Measurements from ENCODE around the gene SEMA4D.

SEMA4D gene

DNA sequence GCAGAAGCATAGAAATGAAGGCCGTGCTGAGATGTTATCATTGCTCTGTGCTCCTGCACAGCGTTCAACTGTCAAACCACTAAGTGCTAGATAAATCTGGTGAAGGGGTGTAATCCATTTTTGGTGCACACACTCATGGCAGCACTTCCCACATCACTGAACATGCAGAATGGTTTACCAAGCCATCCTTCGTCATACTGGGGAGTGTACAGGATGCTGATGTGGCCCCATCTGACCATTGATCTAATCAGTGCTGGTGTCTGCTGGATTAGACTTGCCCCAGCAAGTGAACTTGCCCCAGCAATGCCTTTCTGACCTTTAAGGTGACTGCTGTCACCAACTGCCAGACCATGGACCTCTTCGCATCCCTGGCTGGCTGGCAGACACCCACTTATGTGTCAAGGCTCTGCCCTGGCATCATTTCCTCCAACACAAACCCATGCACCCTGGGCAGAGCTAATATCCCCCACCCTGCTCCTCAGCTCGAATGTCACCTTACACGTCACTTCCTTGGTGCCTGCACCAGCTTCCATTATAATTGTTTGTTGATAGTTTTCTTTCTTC lies 4.2 kb upstream of the SEMA4D start:
- H2AFZ ChIP-seq (ENCODE audit: low read length), result no peak overlapping the region
- H3K79me2 ChIP-seq (ENCODE audit: insufficient read depth, low read length), result no peaks in the 10 kb centered on the region
- H3K27me3 ChIP-seq (ENCODE audit: insufficient read depth, low read length), result no peaks in the 10 kb centered on the region
- H3K9me2 ChIP-seq (ENCODE audit: low read depth, low read length), result no peaks in the 10 kb centered on the region
- no peaks in the 10 kb centered on the region for H3F3A ChIP-seq (ENCODE audit: insufficient read depth, low read length)
- H3K4me2 ChIP-seq (ENCODE audit: low read length), result no peak overlapping the region
- no peaks in the 10 kb centered on the region for H4K20me1 ChIP-seq (ENCODE audit: insufficient read depth, low read length)
- H3K4me1 ChIP-seq (ENCODE audit: insufficient read depth, low read length, severe bottlenecking), result no peaks in the 10 kb centered on the region
- H3K9ac ChIP-seq (ENCODE audit: low read length), result no peak overlapping the region
- H3K27ac ChIP-seq (ENCODE audit: low read depth, low read length, poor library complexity, severe bottlenecking), result no peak overlapping the region
- no peaks in the 10 kb centered on the region for H3K36me3 ChIP-seq (ENCODE audit: insufficient read depth, low read length)
- TF ChIP-seq, protein P1, sequence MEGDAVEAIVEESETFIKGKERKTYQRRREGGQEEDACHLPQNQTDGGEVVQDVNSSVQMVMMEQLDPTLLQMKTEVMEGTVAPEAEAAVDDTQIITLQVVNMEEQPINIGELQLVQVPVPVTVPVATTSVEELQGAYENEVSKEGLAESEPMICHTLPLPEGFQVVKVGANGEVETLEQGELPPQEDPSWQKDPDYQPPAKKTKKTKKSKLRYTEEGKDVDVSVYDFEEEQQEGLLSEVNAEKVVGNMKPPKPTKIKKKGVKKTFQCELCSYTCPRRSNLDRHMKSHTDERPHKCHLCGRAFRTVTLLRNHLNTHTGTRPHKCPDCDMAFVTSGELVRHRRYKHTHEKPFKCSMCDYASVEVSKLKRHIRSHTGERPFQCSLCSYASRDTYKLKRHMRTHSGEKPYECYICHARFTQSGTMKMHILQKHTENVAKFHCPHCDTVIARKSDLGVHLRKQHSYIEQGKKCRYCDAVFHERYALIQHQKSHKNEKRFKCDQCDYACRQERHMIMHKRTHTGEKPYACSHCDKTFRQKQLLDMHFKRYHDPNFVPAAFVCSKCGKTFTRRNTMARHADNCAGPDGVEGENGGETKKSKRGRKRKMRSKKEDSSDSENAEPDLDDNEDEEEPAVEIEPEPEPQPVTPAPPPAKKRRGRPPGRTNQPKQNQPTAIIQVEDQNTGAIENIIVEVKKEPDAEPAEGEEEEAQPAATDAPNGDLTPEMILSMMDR (IDR thresholded peaks at IDR 0.05; ENCODE audit: low read length), result no peak
- TF ChIP-seq EZH2 (IDR thresholded peaks at IDR 0.05; ENCODE audit: borderline replicate concordance, low read length), result no peak
- no peak overlapping the region for H3K4me3 ChIP-seq (ENCODE audit: low read depth, low read length, poor library complexity, severe bottlenecking)
- H3K9me3 ChIP-seq (ENCODE audit: low read length), result no peaks in the 10 kb centered on the region

DNA sequence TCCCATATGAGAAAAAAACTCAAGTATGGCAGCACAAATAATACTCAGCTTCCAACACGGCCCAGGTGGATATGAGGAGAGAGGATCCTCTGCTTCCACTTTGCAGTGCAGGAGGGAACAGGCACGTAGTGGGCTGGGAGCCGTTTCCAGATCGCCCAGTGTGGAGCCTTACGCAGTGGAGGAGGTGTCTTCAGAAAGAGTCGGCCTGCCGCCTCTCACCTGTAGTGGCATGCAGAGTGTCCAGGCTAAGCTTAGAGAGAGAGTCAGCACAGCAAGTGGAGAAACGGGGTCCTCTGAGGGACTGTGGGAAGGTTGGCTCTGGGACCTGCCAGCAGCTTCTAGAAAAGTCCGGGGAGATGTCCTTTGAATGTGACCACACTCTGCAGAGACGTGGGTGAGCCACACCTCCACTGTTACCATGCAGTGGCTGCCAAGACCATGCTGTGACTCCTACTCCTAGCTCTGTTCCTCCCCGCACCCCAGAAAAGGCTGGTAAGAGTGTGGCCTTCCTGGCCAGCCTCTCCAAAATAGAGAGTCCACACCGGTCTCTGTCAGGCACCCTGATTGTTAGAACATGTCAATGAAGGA lies 3.5 kb upstream of the SEMA4D start:
- H3K27me3 ChIP-seq (ENCODE audit: insufficient read depth, low read length), result no peaks in the 10 kb centered on the region
- no peaks in the 10 kb centered on the region for H3K9me2 ChIP-seq (ENCODE audit: low read depth, low read length)
- H2AFZ ChIP-seq (ENCODE audit: low read length), result no peak overlapping the region
- no peaks in the 10 kb centered on the region for H3F3A ChIP-seq (ENCODE audit: insufficient read depth, low read length)
- no peaks in the 10 kb centered on the region for H3K4me1 ChIP-seq (ENCODE audit: insufficient read depth, low read length, severe bottlenecking)
- TF ChIP-seq, protein P1 (IDR thresholded peaks at IDR 0.05; ENCODE audit: low read length), result no peak
- TF ChIP-seq EZH2 (IDR thresholded peaks at IDR 0.05; ENCODE audit: borderline replicate concordance, low read length), result no peak
- H3K9me3 ChIP-seq (ENCODE audit: low read length), result no peaks in the 10 kb centered on the region
- no peak overlapping the region for H3K4me3 ChIP-seq (ENCODE audit: low read depth, low read length, poor library complexity, severe bottlenecking)
- H3K4me2 ChIP-seq (ENCODE audit: low read length), result no peak overlapping the region
- no peaks in the 10 kb centered on the region for H4K20me1 ChIP-seq (ENCODE audit: insufficient read depth, low read length)
- H3K36me3 ChIP-seq (ENCODE audit: insufficient read depth, low read length), result no peaks in the 10 kb centered on the region
- H3K9ac ChIP-seq (ENCODE audit: low read length), result no peak overlapping the region
- H3K27ac ChIP-seq (ENCODE audit: low read depth, low read length, poor library complexity, severe bottlenecking), result no peak overlapping the region
- H3K79me2 ChIP-seq (ENCODE audit: insufficient read depth, low read length), result no peaks in the 10 kb centered on the region

DNA sequence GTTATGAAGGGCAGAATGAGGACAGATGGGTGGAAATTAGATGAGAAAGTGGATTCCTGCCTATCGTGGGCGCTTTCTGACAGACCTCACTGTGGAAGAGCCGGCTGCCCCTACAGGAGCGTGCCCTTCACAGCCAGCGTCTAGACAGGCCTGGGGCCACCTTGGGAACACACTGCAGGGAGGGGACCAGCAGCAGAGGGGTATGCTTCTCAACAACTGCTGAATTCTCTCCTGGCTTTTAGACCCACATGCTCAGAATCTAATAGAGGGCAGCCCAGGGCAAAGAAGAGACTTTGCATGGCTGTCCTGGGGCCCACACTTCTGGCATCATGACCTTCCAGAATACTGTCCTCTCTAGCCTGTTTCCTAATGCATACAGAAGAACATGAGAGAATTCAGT lies 2.1 kb upstream of the SEMA4D start:
- H3K4me3 ChIP-seq (ENCODE audit: low read depth, low read length, poor library complexity, severe bottlenecking), result no peak overlapping the region
- H3K79me2 ChIP-seq (ENCODE audit: insufficient read depth, low read length), result no peaks in the 10 kb centered on the region
- H3F3A ChIP-seq (ENCODE audit: insufficient read depth, low read length), result no peaks in the 10 kb centered on the region
- H3K36me3 ChIP-seq (ENCODE audit: insufficient read depth, low read length), result no peaks in the 10 kb centered on the region
- no peak overlapping the region for H3K27ac ChIP-seq (ENCODE audit: low read depth, low read length, poor library complexity, severe bottlenecking)
- no peaks in the 10 kb centered on the region for H4K20me1 ChIP-seq (ENCODE audit: insufficient read depth, low read length)
- no peak for TF ChIP-seq EZH2 (IDR thresholded peaks at IDR 0.05; ENCODE audit: borderline replicate concordance, low read length)
- TF ChIP-seq, protein P1 (IDR thresholded peaks at IDR 0.05; ENCODE audit: low read length), result no peak
- H3K9me2 ChIP-seq (ENCODE audit: low read depth, low read length), result no peaks in the 10 kb centered on the region
- H3K4me1 ChIP-seq (ENCODE audit: insufficient read depth, low read length, severe bottlenecking), result no peaks in the 10 kb centered on the region
- H3K27me3 ChIP-seq (ENCODE audit: insufficient read depth, low read length), result no peaks in the 10 kb centered on the region
- H3K9me3 ChIP-seq (ENCODE audit: low read length), result no peaks in the 10 kb centered on the region
- H2AFZ ChIP-seq (ENCODE audit: low read length), result no peak overlapping the region
- H3K4me2 ChIP-seq (ENCODE audit: low read length), result no peak overlapping the region
- no peak overlapping the region for H3K9ac ChIP-seq (ENCODE audit: low read length)

Measured in OCI-LY1 (cell line).